Mucosa of gallbladder (tissue), 1 donor: ENCODE data around the gene LIMS1. TPM values are rescaled to one million over a fixed set of nuclear protein-coding genes. Genes with fewer than 3 reads are reported as not detected.
"Not testable (repeated sequence)": the region's sequence is repeated elsewhere in the genome, so short reads cannot be mapped to it uniquely, and the experiment has no call there.

Source experiments
- DNase-seq: peaks from one replicate; pipeline ENCODE4 v3.0.0-alpha.2; 2020; ENCODE audit warnings: low spot score
- total RNA-seq: library from RNA; stranded (reverse); gene quantifications from one replicate; pipeline ENCODE4 v1.2.1, GENCODE V29; 2021
- donor health status: DM: no; HTN: no; CAD: no.

Gene LIMS1
- total RNA-seq, 1 donor from 2014 or later: 64.1 TPM

DNA sequence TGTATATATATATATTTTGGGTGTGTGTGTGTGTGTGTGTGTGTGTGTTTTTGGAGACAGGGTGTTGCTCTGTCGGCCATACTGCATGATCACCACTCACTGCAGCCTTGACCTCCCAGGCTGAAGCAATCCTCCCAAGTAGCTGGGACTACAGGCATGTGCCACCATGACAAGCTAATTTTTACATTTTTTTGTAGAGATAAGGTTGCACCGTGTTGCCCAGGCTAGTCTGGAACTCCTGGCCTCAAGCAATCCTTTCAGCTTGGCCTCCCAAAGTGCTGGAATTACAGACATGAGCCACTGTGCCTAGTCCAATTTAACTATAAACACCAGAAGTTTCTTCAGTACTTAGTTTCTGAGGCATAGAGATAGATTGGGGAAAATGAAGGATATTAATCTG is 18.3 kb downstream of the LIMS1 start:
- no peak for DNase-seq

DNA sequence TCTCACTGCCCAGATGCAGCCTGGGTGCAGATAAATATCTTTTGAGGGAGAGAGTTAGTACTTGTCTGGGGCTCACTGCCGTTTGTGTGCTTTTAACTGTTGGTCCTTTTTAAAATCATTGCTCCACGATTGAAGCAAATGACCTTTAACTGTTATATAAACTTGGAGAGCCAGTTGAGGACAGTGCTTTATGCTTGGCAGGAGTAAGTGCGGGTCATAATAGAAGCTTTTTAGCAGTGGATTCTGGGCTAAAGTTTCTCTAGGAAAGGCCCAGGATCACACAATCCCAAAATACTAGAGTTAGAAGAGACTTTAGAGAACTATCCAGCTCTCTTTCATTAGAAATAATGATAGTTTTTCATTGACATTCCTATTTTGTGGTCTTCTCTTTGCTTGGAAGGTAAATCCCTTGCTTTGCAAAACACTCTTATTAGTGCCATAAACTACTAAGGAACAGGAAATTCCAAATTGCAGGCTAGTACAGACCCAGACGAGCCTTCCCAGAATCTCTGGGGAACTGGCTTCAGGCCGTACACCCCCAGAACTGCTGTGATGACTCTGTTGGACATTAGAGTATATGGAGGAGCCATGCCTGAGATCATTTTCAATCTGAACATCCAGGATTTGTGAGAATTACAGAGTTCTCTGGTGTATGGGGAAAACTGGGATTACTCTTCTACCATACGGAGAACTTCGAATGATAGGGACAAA is 19.1 kb downstream of the LIMS1 start:
- no peak for DNase-seq

DNA sequence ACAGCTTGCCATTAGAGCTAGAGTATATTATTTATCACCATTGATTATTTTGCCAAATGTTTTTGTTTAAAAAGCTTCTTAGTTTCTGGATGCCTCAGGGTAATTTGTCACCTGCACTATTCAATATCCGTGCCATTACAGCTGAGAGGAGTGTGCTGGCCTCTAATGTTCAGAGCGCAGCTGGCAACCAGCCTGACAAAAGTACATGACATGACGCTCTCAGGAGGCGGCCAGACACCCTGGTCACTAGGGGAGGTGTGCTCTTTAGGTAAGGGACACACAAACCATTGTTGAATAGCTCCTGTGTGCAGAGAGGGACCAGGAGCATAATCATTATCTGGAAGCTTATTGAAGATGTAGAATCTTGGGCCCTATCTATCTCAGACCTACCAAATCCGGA is 20.3 kb downstream of the LIMS1 start:
- DNase-seq: no peak

DNA sequence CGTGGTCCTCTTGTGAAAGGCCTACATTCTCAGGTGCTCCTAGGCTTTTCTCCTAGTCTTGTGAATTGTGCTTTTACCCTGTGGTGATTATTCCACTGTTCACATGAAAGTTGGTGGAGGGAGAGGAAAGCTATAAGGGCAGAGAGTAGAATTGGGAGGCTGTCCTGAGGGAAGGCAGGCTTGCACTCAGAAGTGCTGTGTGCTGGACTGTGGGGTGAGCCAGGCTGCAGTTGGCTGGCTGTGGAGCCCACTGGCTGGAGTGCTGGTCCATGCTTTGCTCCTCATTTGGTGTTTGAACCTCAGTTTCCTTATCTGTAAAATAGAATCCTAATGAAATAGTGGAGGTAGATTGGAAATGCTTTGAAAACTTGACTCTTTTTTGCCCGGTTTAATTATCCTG is 21.3 kb downstream of the LIMS1 start:
- DNase-seq: no peak

DNA sequence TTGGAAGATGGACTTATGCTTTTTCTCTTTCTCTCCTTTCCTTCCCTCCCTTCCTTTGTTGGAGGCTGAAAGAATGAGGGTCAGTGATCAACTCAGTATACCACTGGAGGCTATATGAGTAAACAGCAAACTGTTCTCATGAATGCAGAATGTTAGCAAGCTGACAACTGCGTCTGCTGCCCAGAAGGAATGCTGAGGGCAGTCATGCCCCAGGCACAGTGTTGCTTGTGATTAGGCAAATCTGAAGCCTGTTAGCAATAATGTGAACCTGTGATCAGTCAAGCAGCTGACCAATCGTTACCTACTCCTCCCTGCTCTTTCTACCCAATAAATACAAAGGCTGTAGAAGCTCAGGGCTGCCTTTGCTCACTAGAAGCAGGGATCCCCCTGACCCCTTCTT is 22.3 kb downstream of the LIMS1 start:
- DNase-seq: not testable (repeated sequence)

DNA sequence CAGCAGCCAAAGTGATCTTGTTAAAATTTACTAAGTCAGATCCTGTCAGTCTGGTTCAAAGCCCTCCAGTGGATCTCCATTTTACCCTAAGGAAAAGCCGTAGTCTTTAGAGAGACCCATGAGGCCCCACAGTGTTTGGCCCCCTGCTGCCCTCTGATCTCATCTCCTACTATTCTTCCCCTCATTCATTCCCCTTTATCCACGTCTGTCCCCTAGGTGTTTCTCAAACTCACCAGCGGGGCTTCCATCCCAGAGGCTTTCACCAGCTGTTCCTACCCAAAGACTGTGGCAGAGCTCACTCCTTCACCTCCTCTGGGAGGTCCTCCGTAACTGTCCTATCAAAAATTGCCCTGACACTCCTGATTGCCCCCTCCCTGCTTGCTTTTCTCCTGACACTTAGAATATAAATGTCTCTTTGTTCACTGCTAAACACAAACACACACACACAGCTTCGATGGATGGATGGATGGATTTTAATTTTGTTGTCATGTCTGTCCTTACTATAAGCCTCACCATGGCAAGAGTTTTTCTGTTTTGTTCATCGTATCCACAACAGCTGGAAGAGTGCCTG is 26.1 kb downstream of the LIMS1 start:
- no peak for DNase-seq

DNA sequence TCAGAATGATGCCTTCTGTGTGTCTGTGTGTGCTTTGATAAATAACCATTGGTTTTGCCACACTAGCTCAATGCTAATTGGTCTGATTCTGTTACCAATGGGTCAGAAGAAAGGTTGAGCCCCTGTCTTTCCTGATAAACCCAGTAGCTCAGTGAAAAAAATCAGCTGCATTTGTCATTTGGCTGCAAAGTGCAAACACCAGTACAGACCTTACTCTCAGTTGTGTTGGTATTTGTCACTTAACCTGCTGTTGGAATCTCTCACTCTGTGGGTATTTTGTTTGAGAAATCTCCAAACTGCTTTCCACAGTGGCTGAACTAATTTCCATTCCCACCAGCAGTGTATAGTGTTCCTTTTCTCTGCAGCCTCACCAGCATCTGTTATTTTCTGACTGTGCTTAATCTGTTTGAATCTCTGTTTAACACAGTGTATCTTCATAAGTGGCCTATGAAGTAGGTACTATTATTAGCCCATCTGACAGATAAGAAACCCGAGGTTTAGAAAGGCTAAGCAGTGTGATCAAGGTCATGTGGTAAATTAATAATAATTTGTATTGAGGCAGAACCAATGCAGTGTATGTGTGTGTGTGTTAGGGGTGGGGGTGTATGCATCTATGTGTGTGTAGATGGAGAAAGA is 26.7 kb downstream of the LIMS1 start:
- no peak for DNase-seq

DNA sequence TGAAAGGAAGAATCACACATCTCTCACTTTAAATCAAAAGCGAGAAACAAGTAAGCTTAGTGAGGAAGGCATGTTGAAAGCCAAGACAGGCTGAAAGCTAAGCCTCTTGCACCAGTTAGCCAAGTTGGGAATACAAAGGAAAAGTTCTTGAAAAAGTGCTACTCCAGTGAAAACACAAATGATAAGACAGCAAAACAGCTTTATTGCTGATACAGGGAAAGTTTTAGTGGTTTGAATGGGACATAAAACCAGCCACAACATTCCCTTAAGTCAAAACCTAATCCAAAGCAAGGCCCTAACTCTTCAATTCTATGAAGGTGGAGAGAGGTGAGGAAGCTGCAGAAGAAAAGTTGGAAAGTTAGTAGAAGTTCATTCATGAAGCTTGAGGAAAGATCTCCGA is 28.0 kb downstream of the LIMS1 start:
- no peak for DNase-seq

DNA sequence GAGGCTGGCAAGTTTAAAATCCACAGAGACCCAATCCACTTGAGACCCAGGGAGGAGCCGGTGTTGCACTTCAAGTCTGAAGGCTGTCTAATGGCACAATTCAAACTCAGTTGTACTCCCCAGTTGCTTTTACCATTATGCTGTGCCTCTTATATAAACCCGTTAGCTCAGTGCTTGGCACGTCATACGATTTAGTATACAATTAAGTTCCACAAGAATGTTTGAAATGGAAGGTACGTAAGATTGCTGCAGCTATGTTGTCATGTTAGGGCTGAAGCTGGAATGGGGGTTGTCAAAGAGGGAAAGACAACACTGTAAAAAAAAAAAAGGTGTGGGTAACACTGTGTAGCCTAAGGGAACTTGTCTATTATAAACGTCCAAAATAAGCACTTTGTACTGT is 30.2 kb downstream of the LIMS1 start:
- DNase-seq: no peak

DNA sequence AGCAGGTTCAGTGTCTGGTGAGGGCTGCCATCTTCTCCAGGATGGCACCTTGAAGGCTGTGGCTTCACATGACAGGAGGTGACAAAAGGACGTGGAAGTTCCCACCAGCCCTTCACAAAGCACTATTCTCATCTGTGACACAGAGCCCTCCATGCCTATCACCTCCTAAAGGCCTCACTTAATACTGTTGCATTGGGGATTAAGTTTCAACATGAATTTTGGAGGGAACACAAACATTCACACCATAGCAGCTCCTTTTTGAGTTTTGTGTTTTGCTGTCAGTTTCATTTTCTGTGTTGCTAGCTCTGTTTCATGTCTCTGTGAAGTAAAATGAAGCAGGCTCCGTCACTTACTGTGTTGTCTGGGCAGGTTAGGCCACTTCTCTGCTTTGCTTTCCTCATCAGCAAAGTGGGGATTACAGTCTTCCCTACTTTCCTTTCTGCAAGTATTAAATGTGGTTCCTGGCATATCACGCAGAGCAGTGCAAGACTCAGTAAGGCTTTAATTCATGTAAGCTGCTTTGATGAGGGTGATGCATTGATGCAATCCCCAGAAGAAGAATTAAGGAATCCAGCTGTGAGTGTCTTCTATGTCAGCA is 31.6 kb downstream of the LIMS1 start:
- DNase-seq: no peak

DNA sequence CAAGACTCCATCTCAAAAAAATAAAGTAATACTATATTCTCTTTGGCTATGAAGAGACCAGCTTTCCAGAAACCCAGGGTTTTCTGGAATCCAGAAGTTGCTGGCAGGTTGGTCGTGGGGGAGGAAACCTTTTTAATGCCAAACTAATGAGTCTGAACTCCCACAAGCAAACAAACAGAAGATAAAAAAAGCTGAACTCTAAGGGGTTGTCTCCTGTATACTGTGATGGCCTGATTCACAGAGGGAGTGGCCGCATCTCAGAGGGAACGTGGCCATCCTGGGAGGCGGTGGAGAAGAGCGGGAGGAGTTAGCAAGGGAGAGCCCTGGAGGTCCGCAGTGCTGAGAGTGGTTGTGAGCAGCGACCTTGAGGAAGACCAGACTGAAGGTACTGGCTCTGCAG is 36.1 kb downstream of the LIMS1 start:
- DNase-seq: no peak

DNA sequence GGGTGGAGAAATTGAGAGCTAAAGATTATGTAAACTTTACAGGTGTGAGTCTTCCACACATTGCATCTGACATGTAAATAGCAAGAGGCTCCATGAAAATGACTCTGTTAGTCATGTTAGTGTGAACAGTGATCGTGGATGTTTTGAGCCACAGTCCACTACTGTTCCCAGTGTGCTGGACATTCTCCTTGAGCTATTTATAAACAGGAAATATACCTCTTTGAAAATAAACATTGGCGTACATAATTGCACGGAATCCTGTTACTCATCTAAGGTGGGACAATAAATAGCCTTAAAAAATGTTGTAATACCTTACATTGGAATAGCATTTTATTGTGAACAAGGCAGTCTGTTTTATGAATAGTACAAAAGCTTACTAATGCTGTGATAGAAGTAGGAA is 37.0 kb downstream of the LIMS1 start:
- DNase-seq: no peak

DNA sequence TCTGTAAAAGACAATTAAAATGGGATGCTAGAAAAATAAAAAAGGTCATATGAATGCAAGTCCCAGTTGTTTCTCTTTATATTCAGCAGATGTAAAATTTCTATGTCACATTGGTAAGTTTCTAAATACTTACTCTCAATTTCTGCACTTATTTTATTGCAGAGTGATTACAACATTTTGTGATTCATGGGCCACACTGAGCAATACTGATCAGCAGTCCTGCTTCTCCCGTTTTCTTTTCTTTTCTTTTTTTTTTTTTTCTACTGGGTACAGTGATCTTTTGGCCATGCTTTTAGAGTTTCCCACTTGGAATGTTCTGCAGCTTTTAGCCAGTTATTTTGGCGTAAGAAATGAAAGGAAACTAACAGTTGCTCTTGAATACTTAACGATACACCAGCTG is 38.8 kb downstream of the LIMS1 start:
- DNase-seq: no peak

DNA sequence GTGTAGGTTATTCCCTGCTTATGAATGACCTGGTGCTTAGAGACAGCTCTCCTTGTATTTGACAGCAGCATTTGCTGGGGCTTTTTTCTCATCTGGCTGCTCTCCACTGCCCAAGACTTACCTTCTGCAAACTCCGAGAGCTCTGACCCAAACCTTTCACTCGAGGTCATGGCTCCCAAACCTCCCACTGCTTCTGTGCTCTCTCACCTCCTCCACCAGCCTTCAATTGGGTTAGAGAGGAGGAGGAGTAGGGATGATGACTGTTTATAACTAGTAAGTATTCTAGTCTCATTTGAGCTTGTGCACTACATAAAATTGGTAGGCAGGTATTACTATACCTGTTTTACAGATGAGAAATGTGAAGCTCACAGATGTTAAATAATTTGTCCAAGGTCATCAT is 40.1 kb downstream of the LIMS1 start:
- no peak for DNase-seq

DNA sequence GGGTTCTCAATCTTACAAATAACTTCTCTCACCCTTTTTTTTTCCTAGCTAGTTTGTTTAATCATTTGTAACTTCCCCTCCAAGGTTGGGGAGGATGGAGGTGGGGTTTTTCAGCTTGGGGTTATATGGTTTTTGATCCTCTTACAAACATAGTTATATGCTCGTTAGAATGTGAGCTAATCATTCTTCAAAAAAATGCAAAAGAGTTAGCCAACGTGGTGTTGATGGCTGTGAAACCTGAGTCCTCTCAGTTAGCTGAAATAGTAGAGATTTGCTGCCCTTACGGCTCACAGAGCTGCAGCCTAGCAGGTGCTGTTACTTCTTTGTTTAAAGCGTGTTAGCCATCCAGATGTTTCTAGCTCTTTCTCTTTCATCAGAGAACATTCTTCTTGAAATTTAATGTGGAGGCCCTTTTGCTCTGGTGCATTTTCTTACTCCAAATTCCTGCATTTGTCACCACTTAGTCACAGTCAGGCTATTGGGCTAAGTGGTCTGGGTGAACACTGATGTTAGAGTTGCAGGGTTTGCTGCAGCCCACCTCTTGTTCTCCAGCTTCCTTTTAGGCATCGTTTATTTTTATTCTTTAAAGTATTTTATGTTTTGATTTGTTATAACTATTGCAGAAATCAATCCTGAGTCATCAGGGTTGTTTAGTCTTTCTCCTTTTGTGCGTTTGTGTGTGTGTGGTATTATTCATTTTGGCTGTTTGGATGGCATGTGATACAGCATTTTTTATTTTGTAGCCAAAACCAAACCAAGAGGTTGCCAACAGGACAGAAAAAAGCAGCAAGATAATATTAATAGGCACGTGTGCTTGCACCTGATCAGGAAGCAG is 41.1 kb downstream of the LIMS1 start:
- no peak for DNase-seq

DNA sequence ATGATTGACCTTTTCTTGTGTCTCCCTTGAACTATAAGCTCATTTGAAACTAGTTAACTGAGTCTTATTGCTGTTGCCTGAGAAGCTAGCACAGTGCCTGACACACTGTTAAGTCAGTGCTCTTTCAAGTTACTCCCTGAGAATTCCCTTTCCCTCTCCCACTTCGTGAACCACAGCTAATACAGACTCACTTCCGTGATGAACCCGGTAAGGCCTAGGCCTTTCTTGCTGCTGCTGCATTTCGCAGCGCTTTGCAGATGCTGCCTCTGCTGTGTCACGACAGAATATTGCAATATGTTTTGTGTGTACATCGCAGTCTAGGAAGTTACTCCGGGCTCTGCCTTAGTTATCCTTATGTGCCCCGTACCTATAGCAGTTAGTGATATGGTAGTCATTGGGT is 42.8 kb downstream of the LIMS1 start:
- no peak for DNase-seq

DNA sequence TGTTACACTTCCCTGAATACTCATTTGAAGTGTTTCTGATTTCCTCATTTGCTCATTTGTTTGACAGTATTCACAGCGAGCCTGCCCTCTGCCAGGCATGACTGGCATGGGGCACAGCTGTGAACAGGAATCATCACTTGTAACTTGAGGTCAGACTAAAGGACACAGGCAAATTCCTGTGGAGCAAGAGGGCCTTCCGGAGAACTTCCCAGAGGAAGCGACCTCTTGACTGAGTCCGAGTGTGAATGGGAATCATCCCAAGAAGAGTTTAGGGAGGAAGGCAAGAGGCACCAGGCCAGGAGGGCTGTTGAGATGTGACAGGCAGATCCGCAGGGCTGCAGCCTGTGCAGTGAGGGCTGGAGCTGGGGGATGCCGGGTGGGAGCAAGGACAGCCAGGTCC is 45.4 kb downstream of the LIMS1 start:
- no peak for DNase-seq

DNA sequence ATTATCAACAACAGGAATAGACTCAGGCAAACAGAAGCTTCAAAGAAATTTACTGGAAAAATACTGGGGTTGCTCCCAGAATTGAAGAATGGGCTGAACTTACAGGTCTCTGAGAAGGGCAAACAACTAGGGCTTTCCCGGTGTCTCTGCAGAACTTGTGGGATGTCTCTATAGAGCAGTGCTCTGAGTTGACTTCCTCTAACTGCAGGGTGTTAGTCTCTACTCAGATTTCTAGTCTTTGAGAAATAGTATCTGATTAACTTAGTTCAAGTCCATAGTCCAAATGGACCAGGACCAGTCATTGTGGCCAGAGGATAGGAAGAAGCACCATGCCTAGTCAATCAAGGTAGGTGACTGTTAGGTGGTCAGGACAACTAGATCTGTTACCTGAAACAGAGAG is 45.8 kb downstream of the LIMS1 start:
- DNase-seq: no peak

DNA sequence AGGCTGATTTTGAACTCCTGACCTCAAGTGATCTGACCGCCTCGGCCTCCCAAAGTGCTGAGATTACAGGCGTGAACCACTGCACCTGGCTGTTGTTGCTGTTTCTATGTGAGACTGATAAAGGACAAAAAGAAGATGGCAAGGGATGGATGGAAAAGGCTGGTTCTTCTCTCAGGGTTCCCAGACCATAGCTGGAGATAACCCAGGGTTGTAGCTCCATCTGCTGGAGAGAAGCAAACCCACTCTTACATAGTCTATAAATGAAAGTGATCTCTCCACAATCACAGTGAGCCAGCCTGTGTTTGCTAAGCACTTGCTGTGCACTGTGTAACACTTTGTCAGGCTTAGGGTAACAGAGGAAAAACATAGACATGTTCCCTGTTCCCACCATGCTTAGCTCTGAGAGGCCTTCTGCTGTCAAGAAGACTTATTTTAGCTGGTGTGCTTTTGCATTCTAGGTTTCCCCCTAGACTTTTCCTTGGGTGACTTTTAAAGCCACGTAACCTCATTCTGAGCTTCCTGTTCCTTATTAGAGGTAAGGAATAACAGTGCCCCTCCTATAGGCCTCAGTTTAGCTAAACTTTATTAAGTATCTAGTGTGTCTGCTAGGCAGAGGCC is 49.7 kb downstream of the LIMS1 start:
- peak; percentile 78 for DNase-seq

DNA sequence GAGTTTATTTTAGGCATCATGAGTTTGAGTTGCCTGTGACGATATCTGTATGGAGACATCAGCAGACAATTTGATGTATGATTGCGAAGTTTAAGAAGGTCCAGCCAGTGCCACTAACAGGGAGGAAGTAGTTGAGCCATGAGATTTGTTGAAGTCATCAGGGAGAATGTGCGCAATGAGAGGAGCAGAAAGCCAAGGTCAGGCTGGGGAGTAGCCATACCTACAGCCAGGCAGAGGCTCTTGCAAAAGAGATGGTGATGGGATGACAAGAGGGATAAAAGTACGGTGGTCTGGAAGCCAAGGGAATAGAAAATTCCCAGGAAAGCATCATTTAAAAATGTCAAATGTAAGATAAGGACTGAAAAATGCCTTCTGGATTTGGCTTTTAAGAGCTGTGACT is 51.2 kb downstream of the LIMS1 start:
- no peak for DNase-seq

DNA sequence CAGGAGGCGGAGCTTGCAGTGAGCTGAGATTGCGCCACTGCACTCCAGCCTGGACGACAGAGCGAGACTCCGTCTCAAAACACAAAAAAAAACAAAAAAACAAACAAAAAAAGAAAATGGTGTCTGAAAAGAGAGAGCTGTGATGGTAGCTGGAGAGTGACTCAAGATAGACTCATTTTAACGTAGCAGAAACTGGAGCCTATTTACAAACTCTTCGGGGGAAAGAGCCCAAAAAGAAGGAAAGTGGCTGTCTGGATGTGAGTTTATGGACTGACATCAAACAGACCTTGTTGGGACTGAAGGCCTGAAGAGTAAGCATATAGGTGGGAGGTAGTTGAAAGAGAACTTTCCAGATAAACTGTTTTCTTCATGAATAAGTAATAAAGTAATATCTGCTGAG is 51.8 kb downstream of the LIMS1 start:
- DNase-seq: no peak

DNA sequence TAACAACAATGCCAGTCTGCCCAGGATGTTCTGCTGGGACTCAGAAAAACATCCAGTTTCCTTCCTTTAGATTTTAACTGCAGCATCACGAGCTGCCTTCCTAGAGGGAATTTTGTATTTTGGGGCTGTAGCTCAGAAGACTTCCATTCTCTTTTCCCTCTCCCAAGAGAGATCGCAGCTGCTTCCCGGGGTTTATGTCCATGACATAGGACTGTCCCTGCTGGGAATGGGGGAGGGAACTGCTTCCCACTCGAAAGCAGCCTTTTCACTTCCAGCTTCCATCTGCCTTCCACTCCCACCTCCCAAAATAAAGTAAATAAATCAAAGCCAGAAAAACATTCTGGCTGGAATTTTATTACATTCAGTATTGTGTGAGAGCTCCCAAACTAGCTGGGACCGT is 52.4 kb downstream of the LIMS1 start:
- DNase-seq: no peak
